Tibial artery (tissue), 4 donors: ENCODE measurements around the gene GRIN3A.
"Not testable (repeated sequence)": the region's sequence is repeated elsewhere in the genome, so short reads cannot be mapped to it uniquely, and the experiment has no call there.

ENCODE experiments used
- DNase-seq, 2 donors: peaks; one replicate each; pipeline ENCODE4 v3.0.0-alpha.2; 2019
- H3K27ac ChIP-seq, 2 donors: fragments of 200-600 bp; sonication (generic) in 1 of 2; 1 replicate in 1 of 2; 2 replicates in 1 of 2; pipeline ENCODE4 v1.5.1; 2018 to 2019; ENCODE audit warnings: mild to moderate bottlenecking in 1 of 2
- H3K27me3 ChIP-seq, 2 donors: fragments of 200-600 bp; sonication (generic) in 1 of 2; one replicate each; pipeline versions ENCODE4 v1.5.1 to v1.6.0; 2016 to 2019
- H3K36me3 ChIP-seq, 3 donors: fragments of 200-600 bp; sonication (generic) in 2 of 3; one replicate each; pipeline ENCODE4 v1.5.1; 2016 to 2019; ENCODE audit warnings: mild to moderate bottlenecking in 2 of 3
- H3K4me1 ChIP-seq, 4 donors: fragments of 200-600 bp; sonication (generic) in 2 of 4; 1 replicate in 3 of 4; 2 replicates in 1 of 4; pipeline ENCODE4 v1.5.1; 2016 to 2019
- H3K4me3 ChIP-seq, 2 donors: fragments of 200-600 bp; sonication (generic) in 1 of 2; 1 replicate in 1 of 2; 2 replicates in 1 of 2; pipeline ENCODE4 v1.5.1; 2018 to 2019; ENCODE audit warnings: mild to moderate bottlenecking in 2 of 2
- H3K9me3 ChIP-seq, 3 donors: fragments of 200-600 bp; sonication (generic) in 1 of 3; one replicate each; pipeline ENCODE4 v1.5.1; 2016 to 2019
- intact Hi-C: fragments of 100-400 bp; cut with DNase I; formaldehyde crosslinking; loops from one replicate; pipeline ENCODE4 v1.15.0; 2023; ENCODE audit warnings: low total_unique reads
- TF ChIP-seq, protein P1 (sequence below), 2 experiments: fragments of 200-600 bp in 1 of 2; fragments of 450-650 bp in 1 of 2; IDR thresholded peaks; one replicate each; pipeline ENCODE4 v1.5.1; 2017 to 2019; ENCODE audit warnings: antibody characterized with exemption in 2 of 2, mild to moderate bottlenecking in 1 of 2, moderate library complexity in 1 of 2

GRIN3A gene

DNA sequence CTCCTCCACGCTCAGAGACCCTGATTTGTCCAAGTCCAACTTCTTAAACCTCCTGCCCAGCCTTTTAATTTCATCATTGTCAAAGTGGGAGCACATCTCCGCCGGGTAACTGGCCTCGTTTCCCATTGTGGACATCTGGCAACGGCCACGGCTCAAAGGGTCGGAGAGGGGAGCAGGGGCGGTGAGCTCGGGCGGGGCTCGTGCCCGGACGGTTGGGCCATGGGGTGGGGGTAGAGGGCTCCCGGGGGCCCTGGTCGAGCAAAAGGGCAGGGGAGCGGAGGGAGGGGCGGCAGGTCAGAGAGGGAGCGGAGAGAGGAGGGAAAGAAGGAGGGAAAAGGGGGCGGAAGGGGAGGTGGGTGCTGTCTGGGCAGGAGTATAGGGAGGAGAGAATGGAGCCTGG, 143.7 kb downstream of the GRIN3A start, which contains the start of gene PPP3R2:
PPP3R2 (minus strand) TSS at position 174 of the 400 bp plus-strand sequence; CDS start at position 126, 48 bp downstream.
- DNase-seq, result no peak
- no peaks in the 10 kb centered on the region for H3K4me1 ChIP-seq
- no peaks in the 10 kb centered on the region for H3K9me3 ChIP-seq
- intact Hi-C loops, result no loop called here
- no peak within 1 kb of the TSS for H3K4me3 ChIP-seq
- no peaks in the 10 kb centered on the region for H3K36me3 ChIP-seq
- TF ChIP-seq, protein P1, sequence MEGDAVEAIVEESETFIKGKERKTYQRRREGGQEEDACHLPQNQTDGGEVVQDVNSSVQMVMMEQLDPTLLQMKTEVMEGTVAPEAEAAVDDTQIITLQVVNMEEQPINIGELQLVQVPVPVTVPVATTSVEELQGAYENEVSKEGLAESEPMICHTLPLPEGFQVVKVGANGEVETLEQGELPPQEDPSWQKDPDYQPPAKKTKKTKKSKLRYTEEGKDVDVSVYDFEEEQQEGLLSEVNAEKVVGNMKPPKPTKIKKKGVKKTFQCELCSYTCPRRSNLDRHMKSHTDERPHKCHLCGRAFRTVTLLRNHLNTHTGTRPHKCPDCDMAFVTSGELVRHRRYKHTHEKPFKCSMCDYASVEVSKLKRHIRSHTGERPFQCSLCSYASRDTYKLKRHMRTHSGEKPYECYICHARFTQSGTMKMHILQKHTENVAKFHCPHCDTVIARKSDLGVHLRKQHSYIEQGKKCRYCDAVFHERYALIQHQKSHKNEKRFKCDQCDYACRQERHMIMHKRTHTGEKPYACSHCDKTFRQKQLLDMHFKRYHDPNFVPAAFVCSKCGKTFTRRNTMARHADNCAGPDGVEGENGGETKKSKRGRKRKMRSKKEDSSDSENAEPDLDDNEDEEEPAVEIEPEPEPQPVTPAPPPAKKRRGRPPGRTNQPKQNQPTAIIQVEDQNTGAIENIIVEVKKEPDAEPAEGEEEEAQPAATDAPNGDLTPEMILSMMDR (IDR thresholded peaks at IDR 0.05), result no peak
- H3K27ac ChIP-seq, result no peak within 1 kb of the TSS
- H3K27me3 ChIP-seq, result no peaks in the 10 kb centered on the region

DNA sequence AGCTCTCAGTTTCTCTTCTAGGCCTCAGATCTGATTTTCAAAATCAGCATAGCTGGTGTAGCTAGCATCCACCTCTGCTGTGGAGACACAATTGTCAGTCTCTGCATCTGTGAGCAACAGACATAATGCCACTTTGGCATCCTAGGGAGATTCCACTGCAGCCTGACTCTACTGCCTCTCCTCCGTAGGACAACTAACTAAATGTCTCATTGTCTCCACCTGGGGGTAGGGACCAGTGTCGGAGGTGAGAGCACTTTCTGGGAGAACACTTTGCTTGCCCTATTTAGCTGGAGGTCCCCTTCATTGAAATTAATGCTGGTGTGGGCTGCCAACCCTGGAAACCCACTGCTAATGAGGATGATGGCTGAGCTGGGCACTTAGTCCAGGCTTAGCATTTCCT, 145.1 kb downstream of the GRIN3A start:
- Histone ChIP-seq H3K4me1 (no peaks in the 10 kb centered on the region), H3K27me3 (no peaks in the 10 kb centered on the region), H3K9me3 (no peaks in the 10 kb centered on the region), H3K4me3 (no peak overlapping the region), H3K36me3 (no peaks in the 10 kb centered on the region), H3K27ac (no peak overlapping the region)
- TF ChIP-seq, protein P1 (IDR thresholded peaks at IDR 0.05), result no peak
- intact Hi-C loops, result no loop called here
- DNase-seq, result no peak

DNA sequence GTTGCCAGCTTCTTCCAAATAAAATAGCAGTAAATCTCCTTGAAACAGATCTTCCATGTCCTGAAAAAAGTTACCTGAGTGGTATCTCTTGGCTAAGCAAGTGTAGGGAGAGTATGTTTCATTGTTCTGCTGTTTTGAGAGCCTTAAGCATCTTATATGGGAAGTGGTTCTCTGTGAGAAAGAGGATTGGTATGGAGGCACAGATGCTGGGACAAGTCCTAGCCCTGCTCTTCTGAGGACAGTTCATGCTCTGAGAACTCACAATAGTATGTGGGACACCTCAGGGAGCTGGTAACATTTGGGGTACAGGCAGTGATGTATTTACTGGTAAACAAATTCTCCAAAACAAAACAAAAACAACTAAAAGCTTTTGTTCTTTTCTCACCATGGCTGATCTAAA, 145.7 kb downstream of the GRIN3A start:
- H3K27ac ChIP-seq, result no peak overlapping the region
- TF ChIP-seq, protein P1 (IDR thresholded peaks at IDR 0.05), result no peak
- no peak overlapping the region for H3K4me3 ChIP-seq
- no peaks in the 10 kb centered on the region for H3K36me3 ChIP-seq
- no peaks in the 10 kb centered on the region for H3K9me3 ChIP-seq
- DNase-seq, result no peak
- intact Hi-C loops, result no loop called here
- H3K27me3 ChIP-seq, result no peaks in the 10 kb centered on the region
- H3K4me1 ChIP-seq, result no peaks in the 10 kb centered on the region

DNA sequence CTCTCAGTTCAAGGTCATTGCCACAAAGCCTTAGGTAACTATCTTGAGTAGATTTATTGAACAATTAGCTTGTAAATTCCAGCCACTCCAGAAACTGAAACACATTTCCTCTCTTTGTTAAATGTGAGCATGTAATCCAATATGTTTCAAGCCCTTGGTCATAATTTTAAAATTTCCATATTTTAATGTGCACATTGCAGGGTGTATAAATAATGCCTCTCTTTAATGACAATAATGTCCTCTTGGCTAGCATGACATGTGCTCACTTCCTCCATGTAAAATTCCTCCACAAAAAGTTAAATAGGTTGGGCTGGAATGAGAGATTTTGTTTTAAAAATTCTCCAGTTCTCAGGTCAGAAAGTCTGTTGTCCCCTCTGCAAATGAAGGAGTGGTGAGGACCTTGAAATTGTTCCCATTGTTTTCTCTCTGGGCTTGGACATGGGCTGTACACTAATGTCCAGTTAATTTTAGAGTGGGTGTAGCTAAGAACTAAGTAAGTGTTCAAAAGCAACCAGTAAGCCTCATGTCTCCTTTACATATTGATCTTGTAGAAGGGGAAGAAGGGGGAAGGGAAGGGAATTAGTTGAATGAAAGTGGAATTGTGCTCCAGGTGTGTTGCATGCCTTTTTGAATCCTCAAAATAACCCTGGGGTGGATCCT, 146.5 kb downstream of the GRIN3A start:
- no peaks in the 10 kb centered on the region for H3K36me3 ChIP-seq
- TF ChIP-seq, protein P1 (IDR thresholded peaks at IDR 0.05), result no peak
- H3K27me3 ChIP-seq, result no peaks in the 10 kb centered on the region
- H3K27ac ChIP-seq, result no peak overlapping the region
- H3K4me1 ChIP-seq, result no peaks in the 10 kb centered on the region
- DNase-seq, result no peak
- no peaks in the 10 kb centered on the region for H3K9me3 ChIP-seq
- H3K4me3 ChIP-seq, result no peak overlapping the region
- intact Hi-C loops, result no loop called here

DNA sequence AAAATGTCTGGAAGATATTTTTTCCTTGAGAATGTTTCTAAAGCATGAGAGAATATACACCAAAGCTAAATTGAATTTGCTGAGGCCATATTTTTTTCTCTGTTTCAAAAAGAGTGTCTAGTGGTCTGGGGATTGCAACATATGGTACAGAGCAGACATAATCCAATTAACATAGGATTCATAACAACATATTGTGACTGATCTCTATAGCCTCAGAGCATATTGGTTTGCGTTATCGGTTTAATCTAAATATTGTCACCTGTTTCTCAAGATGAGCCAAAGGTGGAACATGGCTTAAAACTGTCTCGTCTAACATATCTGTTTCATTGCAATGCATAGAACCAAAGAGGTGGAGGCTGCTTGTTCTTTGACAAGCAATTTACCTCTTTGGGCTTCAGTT, 147.5 kb downstream of the GRIN3A start:
- Histone ChIP-seq H3K4me3 (no peak overlapping the region), H3K27me3 (no peaks in the 10 kb centered on the region), H3K36me3 (no peaks in the 10 kb centered on the region), H3K4me1 (no peaks in the 10 kb centered on the region), H3K27ac (no peak overlapping the region), H3K9me3 (no peaks in the 10 kb centered on the region)
- TF ChIP-seq, protein P1 (IDR thresholded peaks at IDR 0.05), result no peak
- no peak for DNase-seq
- intact Hi-C loops, result no loop called here

DNA sequence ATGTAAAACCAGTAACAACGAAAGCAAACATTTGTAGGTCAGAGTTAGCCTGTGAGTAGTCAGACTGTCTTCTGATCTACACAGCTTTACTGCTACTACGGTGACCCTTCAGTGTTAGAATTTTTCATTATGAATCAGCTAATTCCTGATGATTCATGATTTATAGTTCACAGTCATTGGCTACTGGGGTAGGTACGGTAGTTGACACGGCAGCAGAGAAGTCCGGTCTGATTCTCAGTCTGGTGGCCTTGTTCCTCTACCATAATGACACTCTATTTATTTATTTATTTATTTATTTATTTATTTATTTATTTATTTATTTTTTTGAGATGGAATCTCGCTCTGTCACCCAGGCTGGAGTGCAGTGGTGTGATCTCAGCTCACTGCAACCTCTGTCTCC, 148.4 kb downstream of the GRIN3A start:
- intact Hi-C loops, H3K9me3 ChIP-seq, DNase-seq, H3K27ac ChIP-seq, H3K27me3 ChIP-seq, H3K36me3 ChIP-seq, H3K4me3 ChIP-seq, H3K4me1 ChIP-seq: not testable (repeated sequence)
